AG04450 (cell line): ENCODE measurements around the gene IQCE. TPM values are rescaled to one million over a fixed set of nuclear protein-coding genes. Genes with fewer than 3 reads are reported as not detected.
A peak's percentile ranks its signal among the peaks of the same experiment; 100 is the strongest.

Source experiments
- CTCF ChIA-PET: fragments of 300-600, 350-600 bp; formaldehyde crosslinking; extraction: SDS; loops from one replicate; lab custom pipeline; 2022; ENCODE audit warnings: antibody characterized with exemption, inconsistent platforms; lab: Charles Lee
- POLR2A ChIA-PET: fragments of 350-600 bp; formaldehyde crosslinking; extraction: SDS; loops from one replicate; lab custom pipeline; 2021; ENCODE audit warnings: antibody characterized with exemption, inconsistent platforms; lab: Yijun Ruan, JAX
- DNase-seq: peaks from one replicate; pipeline ENCODE4 v3.0.0-alpha.2; 2011; ENCODE audit warnings: low read depth, low spot score
- H3K27ac ChIP-seq: one replicate; pipeline ENCODE4 v1.5.1; 2012; ENCODE audit warnings: low read depth, low read length, control low read depth
- H3K27me3 ChIP-seq: one replicate; pipeline ENCODE4 v1.6.0; 2012; ENCODE audit warnings: low read length; ENCODE audit not compliant: control insufficient read depth, insufficient read depth
- H3K4me3 ChIP-seq: 2 replicates; pipeline ENCODE4 v1.5.1; 2011; ENCODE audit warnings: mild to moderate bottlenecking, low read depth, low read length, control low read depth
- H3K9me3 ChIP-seq: 2 replicates; pipeline ENCODE4 v1.5.1; 2012; ENCODE audit warnings: low read length; ENCODE audit not compliant: control insufficient read depth, insufficient read depth
- CTCF ChIP-seq: IDR thresholded peaks from 2 replicates; pipeline ENCODE4 v1.5.1; 2011; ENCODE audit warnings: low read depth, low read length, control low read depth, inconsistent platforms
- polyA plus RNA-seq: library from polyadenylated mRNA; depleted of rRNA; stranded (reverse); fragments of >200 nt; gene quantifications from 2 replicates; pipeline ENCODE4 v1.2.3, GENCODE V29; 2011

The IQCE gene
- polyA plus RNA-seq, 1 experiment: 6.8 TPM

- CTCF ChIA-PET: no interaction called here
- no peak for TF ChIP-seq CTCF
- Histone ChIP-seq H3K9me3 (no peaks in the 10 kb centered on the region), H3K27ac (peak overlapping the region; percentile 11), H3K4me3 (no peak overlapping the region), H3K27me3 (no peaks in the 10 kb centered on the region)
- no peak for DNase-seq
- POLR2A ChIA-PET: interaction anchor here (1.3 kb wide), 1 partner anchor 18 kb away, joined by 3 read pairs; no protein-coding TSS in a partner anchor
Measured at GRCh38 chr7:2613098-2613930, 54.5 kb downstream of the IQCE start.

GRCh38 chr7:2613931-2614600 is 55.3 kb downstream of the IQCE start:
- DNase-seq: no peak
- Histone ChIP-seq H3K4me3 (peak overlapping the region; percentile 21; the same call in 1 of the 2 replicates), H3K9me3 (no peaks in the 10 kb centered on the region), H3K27ac (peak overlapping the region; percentile 1), H3K27me3 (no peaks in the 10 kb centered on the region)
- POLR2A ChIA-PET: interaction anchor here (1.3 kb wide), 1 partner anchor 17 kb away, joined by 3 read pairs; no protein-coding TSS in a partner anchor
- TF ChIP-seq CTCF: no peak
- CTCF ChIA-PET: interaction anchor here (0.5 kb wide), 1 partner anchor 197 kb away, joined by 3 read pairs; no protein-coding TSS in a partner anchor

GRCh38 chr7:2614631-2615330 is 56.0 kb downstream of the IQCE start:
- no peaks in the 10 kb centered on the region for H3K9me3 ChIP-seq
- H3K4me3 ChIP-seq: no peak overlapping the region
- no peaks in the 10 kb centered on the region for H3K27me3 ChIP-seq
- no peak for TF ChIP-seq CTCF
- ChIA-PET CTCF (interaction anchor here (0.5 kb wide), 1 partner anchor 198 kb away, joined by 3 read pairs; no protein-coding TSS in a partner anchor), POLR2A (no interaction called here)
- peak overlapping the region; percentile 1 for H3K27ac ChIP-seq
- no peak for DNase-seq

DNA sequence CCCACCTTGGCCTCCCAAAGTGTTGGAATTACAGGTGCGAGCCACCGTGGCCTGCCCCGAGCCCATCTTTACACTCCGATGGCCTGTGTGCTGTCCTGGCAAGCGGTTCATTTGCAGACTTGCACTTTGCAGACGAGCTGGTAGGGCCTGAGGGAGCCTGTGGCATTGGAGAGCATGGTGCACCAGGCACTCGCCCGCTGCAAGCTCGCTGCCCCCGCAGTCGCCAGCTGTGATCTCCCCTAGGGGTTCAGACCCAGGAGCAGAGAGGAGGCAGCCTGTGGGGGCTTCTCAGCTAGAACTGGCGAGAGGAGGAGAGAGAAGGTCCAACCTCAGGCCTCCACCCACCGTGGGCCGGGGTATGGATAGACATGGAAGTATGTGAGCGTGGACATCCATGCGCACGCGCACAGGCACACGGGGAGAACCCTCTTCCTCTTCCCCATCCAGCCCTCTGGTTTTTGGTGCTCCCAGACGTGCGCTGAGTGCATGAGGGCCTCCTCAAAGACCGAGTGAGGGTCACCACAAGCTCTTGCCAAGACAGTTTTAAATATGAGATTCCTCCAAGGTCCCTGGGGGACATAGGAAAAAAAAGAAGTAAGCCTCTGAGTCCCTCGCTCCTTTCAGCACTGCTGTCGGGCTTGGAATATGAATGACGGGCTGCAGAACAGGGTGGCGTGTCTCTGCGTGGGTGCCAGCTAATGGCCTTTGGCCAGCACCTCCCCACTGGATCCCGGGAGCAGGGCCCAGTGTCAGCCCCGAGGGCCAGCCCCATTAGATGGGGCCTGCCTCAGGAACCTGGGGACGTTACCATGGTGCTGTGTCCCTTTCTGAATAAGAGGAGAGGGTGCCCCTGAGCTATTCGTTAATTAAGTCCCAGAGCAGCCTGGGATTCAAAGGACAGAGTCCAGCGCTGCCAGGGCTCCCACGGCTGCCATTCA is 57.9 kb downstream of the IQCE start:
- no peak for TF ChIP-seq CTCF
- Histone ChIP-seq H3K9me3 (no peaks in the 10 kb centered on the region), H3K27ac (no peak overlapping the region), H3K27me3 (no peaks in the 10 kb centered on the region), H3K4me3 (no peak overlapping the region)
- POLR2A ChIA-PET: interaction anchor here (1.0 kb wide), 1 partner anchor 33 kb away, joined by 3 read pairs; no protein-coding TSS in a partner anchor
- DNase-seq: no peak
- CTCF ChIA-PET: interaction anchor here (0.5 to 1.2 kb wide), 2 partner anchors 8 to 51 kb away, joined by 4 read pairs; no protein-coding TSS in a partner anchor
